Activated naive CD8-positive, alpha-beta T cell (primary cell): ENCODE data around the gene TMCO4.

Experiments used
- H3K27ac Mint-ChIP-seq: one replicate; pipeline ENCODE4 v1.8.0; 2021; ENCODE audit warnings: mixed read lengths
- H3K27me3 Mint-ChIP-seq: one replicate; pipeline ENCODE4 v1.8.0; 2021; ENCODE audit warnings: mixed read lengths
- H3K36me3 Mint-ChIP-seq: one replicate; pipeline ENCODE4 v1.8.0; 2021; ENCODE audit warnings: mixed read lengths
- H3K4me1 Mint-ChIP-seq: one replicate; pipeline ENCODE4 v1.8.0; 2021; ENCODE audit warnings: low read depth, mixed read lengths
- H3K4me3 Mint-ChIP-seq: one replicate; pipeline ENCODE4 v1.8.0; 2021; ENCODE audit warnings: mild to moderate bottlenecking, mixed read lengths
- H3K9me3 Mint-ChIP-seq: one replicate; pipeline ENCODE4 v1.8.0; 2021; ENCODE audit warnings: low read depth, mixed read lengths

TMCO4 gene

GRCh38 chr1:19775317-19775716, 24.4 kb downstream of the TMCO4 start:
- H3K27ac Mint-ChIP-seq, result no peak overlapping the region

GRCh38 chr1:19774180-19774785, 25.4 kb downstream of the TMCO4 start:
- Mint-ChIP-seq H3K36me3 (peaks cover 10% of the 10 kb centered on the region), H3K4me1 (no peaks in the 10 kb centered on the region), H3K9me3 (no peaks in the 10 kb centered on the region), H3K27ac (no peak overlapping the region), H3K27me3 (no peaks in the 10 kb centered on the region), H3K4me3 (no peak overlapping the region)

More at GRCh38 chr1:19775317-19775716, 24.4 kb downstream of the TMCO4 start:
- no peaks in the 10 kb centered on the region for H3K4me1 Mint-ChIP-seq
- no peak overlapping the region for H3K4me3 Mint-ChIP-seq
- no peaks in the 10 kb centered on the region for H3K27me3 Mint-ChIP-seq
- H3K9me3 Mint-ChIP-seq, result no peaks in the 10 kb centered on the region
- peaks cover 17% of the 10 kb centered on the region for H3K36me3 Mint-ChIP-seq

GRCh38 chr1:19773485-19773884, 26.2 kb downstream of the TMCO4 start:
- H3K9me3 Mint-ChIP-seq, result no peaks in the 10 kb centered on the region
- no peaks in the 10 kb centered on the region for H3K27me3 Mint-ChIP-seq
- no peak overlapping the region for H3K27ac Mint-ChIP-seq
- no peak overlapping the region for H3K4me3 Mint-ChIP-seq
- no peaks in the 10 kb centered on the region for H3K4me1 Mint-ChIP-seq
- H3K36me3 Mint-ChIP-seq, result peaks cover 7% of the 10 kb centered on the region

GRCh38 chr1:19772053-19772452, 27.7 kb downstream of the TMCO4 start:
- Mint-ChIP-seq H3K4me3 (no peak overlapping the region), H3K9me3 (no peaks in the 10 kb centered on the region), H3K36me3 (peaks cover 6% of the 10 kb centered on the region), H3K27ac (no peak overlapping the region), H3K4me1 (no peaks in the 10 kb centered on the region), H3K27me3 (no peaks in the 10 kb centered on the region)

- no peak overlapping the region for H3K27ac Mint-ChIP-seq
- H3K4me3 Mint-ChIP-seq, result no peak overlapping the region
- no peaks in the 10 kb centered on the region for H3K27me3 Mint-ChIP-seq
- peaks cover 6% of the 10 kb centered on the region for H3K36me3 Mint-ChIP-seq
- no peaks in the 10 kb centered on the region for H3K9me3 Mint-ChIP-seq
- no peaks in the 10 kb centered on the region for H3K4me1 Mint-ChIP-seq
These were observed 28.4 kb downstream of the TMCO4 start for GRCh38 chr1:19771350-19771749.

- Mint-ChIP-seq H3K9me3 (no peaks in the 10 kb centered on the region), H3K27me3 (no peaks in the 10 kb centered on the region), H3K36me3 (peaks cover 11% of the 10 kb centered on the region), H3K4me3 (no peak overlapping the region), H3K27ac (no peak overlapping the region), H3K4me1 (peaks cover 5% of the 10 kb centered on the region)
These were observed 29.1 kb downstream of the TMCO4 start for GRCh38 chr1:19770436-19771190.

- H3K4me3 Mint-ChIP-seq, result no peak overlapping the region
- H3K27ac Mint-ChIP-seq, result no peak overlapping the region
- no peaks in the 10 kb centered on the region for H3K9me3 Mint-ChIP-seq
- H3K27me3 Mint-ChIP-seq, result no peaks in the 10 kb centered on the region
- H3K4me1 Mint-ChIP-seq, result peaks cover 8% of the 10 kb centered on the region
- peaks cover 16% of the 10 kb centered on the region for H3K36me3 Mint-ChIP-seq
These were observed 30.3 kb downstream of the TMCO4 start for GRCh38 chr1:19769211-19769932.

- no peaks in the 10 kb centered on the region for H3K9me3 Mint-ChIP-seq
- peaks cover 8% of the 10 kb centered on the region for H3K4me1 Mint-ChIP-seq
- H3K27ac Mint-ChIP-seq, result no peak overlapping the region
- H3K4me3 Mint-ChIP-seq, result no peak overlapping the region
- H3K27me3 Mint-ChIP-seq, result no peaks in the 10 kb centered on the region
- peaks cover 16% of the 10 kb centered on the region for H3K36me3 Mint-ChIP-seq
These were observed 31.1 kb downstream of the TMCO4 start for GRCh38 chr1:19768353-19769210.

- H3K36me3 Mint-ChIP-seq, result peaks cover 13% of the 10 kb centered on the region
- peaks cover 8% of the 10 kb centered on the region for H3K4me1 Mint-ChIP-seq
- H3K4me3 Mint-ChIP-seq, result no peak overlapping the region
- no peaks in the 10 kb centered on the region for H3K9me3 Mint-ChIP-seq
- no peak overlapping the region for H3K27ac Mint-ChIP-seq
- no peaks in the 10 kb centered on the region for H3K27me3 Mint-ChIP-seq
These were observed 34.1 kb downstream of the TMCO4 start for GRCh38 chr1:19765623-19766022.

GRCh38 chr1:19764848-19765247, 34.9 kb downstream of the TMCO4 start:
- H3K36me3 Mint-ChIP-seq, result peaks cover 13% of the 10 kb centered on the region
- no peaks in the 10 kb centered on the region for H3K9me3 Mint-ChIP-seq
- H3K4me1 Mint-ChIP-seq, result peaks cover 8% of the 10 kb centered on the region
- H3K27ac Mint-ChIP-seq, result peak overlapping the region; percentile 22
- H3K4me3 Mint-ChIP-seq, result no peak overlapping the region
- no peaks in the 10 kb centered on the region for H3K27me3 Mint-ChIP-seq

- Mint-ChIP-seq H3K4me1 (peaks cover 8% of the 10 kb centered on the region), H3K4me3 (no peak overlapping the region), H3K36me3 (peaks cover 18% of the 10 kb centered on the region), H3K27me3 (no peaks in the 10 kb centered on the region), H3K27ac (no peak overlapping the region), H3K9me3 (no peaks in the 10 kb centered on the region)
These were observed 37.4 kb downstream of the TMCO4 start for GRCh38 chr1:19762175-19762779.

- no peaks in the 10 kb centered on the region for H3K9me3 Mint-ChIP-seq
These were observed 40.0 kb downstream of the TMCO4 start for GRCh38 chr1:19759740-19760089.

GRCh38 chr1:19758227-19758830, 41.4 kb downstream of the TMCO4 start:
- Mint-ChIP-seq H3K4me3 (no peak overlapping the region), H3K27ac (no peak overlapping the region)

More at GRCh38 chr1:19759740-19760089, 40.0 kb downstream of the TMCO4 start:
- no peaks in the 10 kb centered on the region for H3K27me3 Mint-ChIP-seq
- H3K4me3 Mint-ChIP-seq, result no peak overlapping the region
- peaks cover 6% of the 10 kb centered on the region for H3K36me3 Mint-ChIP-seq
- no peak overlapping the region for H3K27ac Mint-ChIP-seq
- H3K4me1 Mint-ChIP-seq, result no peaks in the 10 kb centered on the region

GRCh38 chr1:19757641-19758040, 42.1 kb downstream of the TMCO4 start:
- H3K27me3 Mint-ChIP-seq, result no peaks in the 10 kb centered on the region
- H3K36me3 Mint-ChIP-seq, result peaks cover 6% of the 10 kb centered on the region
- H3K4me3 Mint-ChIP-seq, result no peak overlapping the region
- H3K27ac Mint-ChIP-seq, result no peak overlapping the region
- H3K9me3 Mint-ChIP-seq, result no peaks in the 10 kb centered on the region
- H3K4me1 Mint-ChIP-seq, result no peaks in the 10 kb centered on the region

More at GRCh38 chr1:19758227-19758830, 41.4 kb downstream of the TMCO4 start:
- no peaks in the 10 kb centered on the region for H3K27me3 Mint-ChIP-seq
- no peaks in the 10 kb centered on the region for H3K9me3 Mint-ChIP-seq
- H3K36me3 Mint-ChIP-seq, result peaks cover 6% of the 10 kb centered on the region
- H3K4me1 Mint-ChIP-seq, result no peaks in the 10 kb centered on the region
